Hematopoietic multipotent progenitor cell treated with erythropoietin and hydrocortisone succinate and interleukin-3 and kit ligand, for 8 days (in vitro differentiated cells): ENCODE measurements around the gene ACTL7A.
"Not testable (repeated sequence)": the region's sequence is repeated elsewhere in the genome, so short reads cannot be mapped to it uniquely, and the experiment has no call there.

Experiments used
- DNase-seq: peaks from one replicate; pipeline ENCODE4 v3.0.0-alpha.2; 2015

The ACTL7A gene

GRCh38 chr9:108861997-108862396 is at the start of gene ACTL7A:
Gene ACTL7A (plus strand): TSS chr9:108862266. CDS start chr9:108862323, 57 bp downstream.
- no peak for DNase-seq

- no peak for DNase-seq
Observed at GRCh38 chr9:108812396-108813025, 49.6 kb upstream of the ACTL7A start.

DNA sequence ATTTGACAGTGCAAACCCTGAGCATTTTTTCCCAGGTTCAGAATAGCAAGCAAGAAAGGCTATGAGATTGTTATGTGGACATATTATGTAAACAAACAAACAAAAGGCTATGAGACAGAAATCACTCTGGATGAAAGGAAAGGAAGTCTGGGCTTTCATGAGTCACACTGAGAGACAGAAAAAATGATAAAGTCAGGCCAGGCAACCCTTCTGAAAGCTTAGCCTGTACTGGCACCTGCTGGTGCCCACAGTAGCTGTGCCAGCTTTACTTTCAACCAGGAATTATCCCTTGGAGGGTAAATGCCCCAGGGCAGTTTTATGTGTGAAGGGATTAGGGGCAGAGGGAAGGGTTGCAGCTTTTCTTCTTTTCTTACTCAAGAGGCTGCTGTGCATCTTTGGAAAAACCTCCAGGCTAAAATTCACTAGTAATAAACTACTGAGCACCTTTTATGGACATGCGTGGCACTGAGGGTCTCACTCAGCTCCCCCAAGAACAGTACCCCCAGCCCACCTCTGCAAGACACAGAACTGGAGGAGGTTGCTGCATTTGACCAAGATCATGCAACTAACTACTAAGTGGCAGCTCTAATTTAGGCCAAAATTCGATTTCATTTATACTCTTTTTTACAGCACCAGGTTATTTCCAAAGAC is 48.0 kb upstream of the ACTL7A start:
- DNase-seq = peak; percentile 14

DNA sequence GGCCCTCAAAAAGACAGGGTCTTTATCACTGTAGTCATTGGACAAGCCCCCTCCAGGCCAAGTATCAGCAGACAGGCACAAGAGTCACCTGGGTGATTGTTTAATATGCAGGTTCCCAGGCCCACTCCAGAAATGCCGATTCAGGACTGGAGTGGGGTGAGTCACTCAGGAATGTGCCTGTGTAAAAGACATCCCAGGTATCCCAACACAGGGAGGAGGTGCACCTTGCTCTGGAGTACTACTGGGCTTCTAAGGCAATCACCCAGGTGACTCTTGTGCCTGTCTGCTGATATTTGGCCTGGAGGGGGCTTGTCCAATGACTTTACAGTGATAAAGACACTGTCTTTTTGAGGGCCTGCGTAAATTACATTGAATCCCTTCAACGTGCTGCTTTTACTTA is 46.9 kb upstream of the ACTL7A start:
- DNase-seq = no peak

GRCh38 chr9:108816037-108816436 is 46.0 kb upstream of the ACTL7A start:
- DNase-seq = no peak

- DNase-seq = no peak
Observed at GRCh38 chr9:108823829-108824228, 38.2 kb upstream of the ACTL7A start.

DNA sequence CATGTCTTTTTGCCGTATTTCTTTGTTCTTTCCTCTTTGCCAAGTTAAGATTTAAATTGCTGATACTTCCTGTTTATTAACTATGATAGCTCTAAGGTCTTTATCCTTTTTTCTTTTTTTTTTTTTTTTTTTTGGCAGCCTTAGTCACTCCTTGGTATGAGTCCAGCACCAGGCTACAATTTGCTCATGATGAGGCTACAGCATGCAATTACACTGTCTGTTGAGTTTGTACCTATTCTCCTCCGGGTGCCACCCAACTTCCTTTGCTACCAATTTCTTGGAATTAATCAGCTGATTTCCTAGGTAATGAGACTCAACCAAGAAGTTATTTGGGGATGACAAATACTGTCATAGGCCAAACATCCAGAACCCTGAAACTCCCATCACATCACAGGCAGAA is 31.8 kb upstream of the ACTL7A start:
- no peak for DNase-seq

GRCh38 chr9:108831496-108832178 is 30.4 kb upstream of the ACTL7A start:
- no peak for DNase-seq

DNA sequence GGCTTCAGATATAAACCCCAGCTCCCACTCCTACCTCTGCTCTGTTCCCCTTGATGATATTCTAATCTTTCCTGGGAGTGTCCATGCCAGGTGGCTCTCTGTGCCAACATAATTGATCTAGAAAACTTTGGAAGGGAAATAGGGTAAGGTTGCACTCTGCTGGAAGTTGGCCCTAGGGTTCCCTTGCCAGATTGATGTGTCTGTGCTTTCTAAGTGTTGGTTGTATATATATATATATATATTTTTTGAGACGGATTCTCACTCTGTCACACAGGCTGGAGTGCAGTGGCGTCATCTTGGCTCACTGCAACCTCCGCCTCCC is 29.9 kb upstream of the ACTL7A start:
- DNase-seq = no peak

- peak; percentile 15 for DNase-seq
Observed at GRCh38 chr9:108834959-108835665, 27.0 kb upstream of the ACTL7A start.

DNA sequence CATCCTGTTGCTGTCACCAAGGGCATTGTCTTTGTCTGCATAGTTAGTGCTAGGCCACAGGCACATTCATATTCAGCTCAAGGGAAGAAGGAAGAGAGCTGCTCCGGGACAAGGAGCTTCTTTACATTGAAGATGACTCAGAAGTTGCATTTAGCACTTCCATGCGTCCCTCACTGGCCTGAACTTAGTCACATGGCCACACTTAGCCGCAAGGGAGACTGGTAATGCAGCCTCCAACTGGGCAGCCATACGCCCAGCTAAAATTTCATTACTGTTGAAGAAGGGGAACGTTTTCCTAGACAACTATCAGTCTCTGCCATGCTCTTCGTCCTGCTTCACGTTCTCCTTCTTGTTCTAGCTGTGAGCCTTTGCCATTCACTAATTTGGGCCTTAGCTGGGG is 26.2 kb upstream of the ACTL7A start:
- DNase-seq = no peak

- no peak for DNase-seq
Observed at GRCh38 chr9:108836319-108836718, 25.7 kb upstream of the ACTL7A start.

- DNase-seq = no peak
Observed at GRCh38 chr9:108836781-108837180, 25.3 kb upstream of the ACTL7A start.

GRCh38 chr9:108837530-108837929 is 24.5 kb upstream of the ACTL7A start:
- DNase-seq = no peak

GRCh38 chr9:108838017-108838416 is 24.0 kb upstream of the ACTL7A start:
- DNase-seq = no peak

DNA sequence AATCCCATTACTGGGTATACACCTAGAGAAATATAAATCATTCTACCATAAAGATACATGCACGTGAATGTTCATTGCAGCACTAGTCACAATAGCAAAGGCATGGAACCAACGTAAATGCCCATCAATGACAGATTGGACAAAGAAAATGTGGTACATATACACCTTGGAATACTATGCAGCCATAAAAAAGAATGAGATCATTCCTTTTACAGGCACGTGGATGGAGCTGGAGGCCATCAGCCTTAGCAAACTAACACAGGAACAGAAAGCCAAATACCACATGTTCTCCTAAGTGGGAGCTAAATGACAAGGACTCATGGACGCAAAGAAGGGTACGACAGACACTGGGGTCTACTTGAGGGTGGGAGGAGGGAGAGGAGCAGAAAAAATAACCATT is 22.5 kb upstream of the ACTL7A start:
- not testable (repeated sequence) for DNase-seq

- DNase-seq = peak; percentile 2
Observed at GRCh38 chr9:108842610-108843295, 19.3 kb upstream of the ACTL7A start.

- DNase-seq = no peak
Observed at GRCh38 chr9:108844391-108844790, 17.7 kb upstream of the ACTL7A start.

- DNase-seq = no peak
Observed at GRCh38 chr9:108844856-108845255, 17.2 kb upstream of the ACTL7A start.

DNA sequence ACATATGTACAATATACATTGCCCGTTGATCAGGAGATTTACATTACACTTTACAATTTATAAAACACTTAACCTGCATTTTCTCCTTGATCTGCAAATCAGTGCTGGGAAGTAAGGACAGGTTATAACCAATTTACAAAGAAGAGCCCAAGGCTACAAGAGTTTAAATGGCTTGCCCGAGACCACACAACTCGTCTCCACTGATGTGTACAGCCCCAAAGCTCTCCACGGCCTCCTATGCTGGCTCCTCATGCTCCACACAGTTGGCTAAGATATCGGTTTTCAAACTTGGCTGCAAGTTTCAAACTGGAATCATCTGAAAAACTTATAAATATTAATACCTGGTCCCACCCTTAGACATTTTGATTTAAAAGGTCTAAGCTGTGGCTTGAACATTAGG is 16.6 kb upstream of the ACTL7A start:
- DNase-seq = no peak

DNA sequence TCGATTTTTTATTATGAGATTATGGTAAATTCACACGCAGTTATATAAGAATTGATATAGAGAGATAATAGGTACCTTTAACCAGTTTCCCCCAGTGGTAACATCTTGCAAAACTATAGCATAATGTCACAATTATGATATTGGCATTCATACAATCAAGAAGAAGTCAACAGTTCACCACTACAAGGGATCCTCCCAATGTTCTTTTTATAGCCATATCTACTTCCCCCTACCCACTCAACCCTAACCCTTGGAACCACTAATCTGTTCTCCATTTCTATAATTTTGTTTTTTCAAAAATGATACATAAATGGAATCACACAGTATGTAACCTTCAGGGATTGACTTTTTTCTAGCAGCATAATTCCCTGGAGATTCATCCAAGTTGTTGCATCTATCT is 16.1 kb upstream of the ACTL7A start:
- DNase-seq = no peak

DNA sequence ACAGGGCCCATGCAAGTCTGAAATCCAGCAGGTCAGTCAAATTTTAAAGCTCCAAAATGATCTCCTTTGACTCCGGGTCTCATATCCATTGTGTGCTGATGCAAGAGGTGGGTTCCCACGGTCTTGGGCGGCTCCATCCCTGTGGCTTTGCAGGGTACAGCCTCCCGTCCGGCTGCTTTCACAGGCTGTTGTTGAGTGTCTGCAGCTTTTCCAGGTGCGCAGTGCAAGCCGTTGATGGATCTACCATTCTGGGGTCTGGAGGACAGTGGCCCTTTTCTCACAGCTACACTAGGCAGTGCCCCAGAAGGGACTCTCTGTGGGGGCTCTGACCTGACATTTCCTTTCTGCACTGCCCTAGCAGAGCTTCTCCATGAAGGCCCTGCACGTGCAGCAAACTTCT is 13.8 kb upstream of the ACTL7A start:
- not testable (repeated sequence) for DNase-seq

DNA sequence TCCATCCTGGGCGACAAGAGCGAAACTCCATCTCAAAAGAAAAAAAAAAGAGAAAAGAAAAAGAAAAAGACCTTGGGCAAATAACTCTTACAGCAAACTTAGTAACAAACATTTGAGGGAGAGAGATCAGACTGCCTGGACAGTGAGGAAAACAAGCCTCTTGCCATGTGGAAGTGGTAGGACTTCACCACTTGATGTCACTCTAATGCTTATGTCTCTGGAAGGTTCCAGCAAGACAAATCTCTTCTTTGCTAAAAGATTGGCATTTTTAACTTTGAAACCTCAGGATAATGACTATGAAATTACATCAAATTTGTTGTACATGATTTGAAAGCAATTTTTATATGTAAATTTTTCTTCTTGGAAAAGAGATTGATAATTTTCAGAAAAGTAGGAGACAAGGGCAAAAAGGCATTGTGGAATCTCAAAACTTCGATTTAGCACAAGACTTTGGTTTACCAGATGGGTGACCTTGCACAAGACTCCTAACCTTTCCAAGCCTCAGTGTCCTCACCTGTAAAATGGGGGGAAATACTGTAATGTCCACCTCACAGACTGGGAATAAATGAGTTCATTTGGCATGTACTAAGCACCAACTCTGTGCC is 11.7 kb upstream of the ACTL7A start:
- no peak for DNase-seq
